PC-9 (cell line): ENCODE measurements around the gene LSM4.

Experiments used
- EZH2 ChIP-seq: fragments of 200-600 bp; sonication (generic); IDR thresholded peaks from 2 replicates; pipeline ENCODE4 v1.8.0; 2017; ENCODE audit warnings: antibody characterized with exemption, low read depth
- TF ChIP-seq, protein P1 (sequence below): fragments of 200-600 bp; sonication (generic); conservative IDR thresholded peaks from 2 replicates; pipeline ENCODE4 v1.6.1; 2017; ENCODE audit warnings: mixed run types, antibody characterized with exemption, mild to moderate bottlenecking, moderate library complexity

DNA sequence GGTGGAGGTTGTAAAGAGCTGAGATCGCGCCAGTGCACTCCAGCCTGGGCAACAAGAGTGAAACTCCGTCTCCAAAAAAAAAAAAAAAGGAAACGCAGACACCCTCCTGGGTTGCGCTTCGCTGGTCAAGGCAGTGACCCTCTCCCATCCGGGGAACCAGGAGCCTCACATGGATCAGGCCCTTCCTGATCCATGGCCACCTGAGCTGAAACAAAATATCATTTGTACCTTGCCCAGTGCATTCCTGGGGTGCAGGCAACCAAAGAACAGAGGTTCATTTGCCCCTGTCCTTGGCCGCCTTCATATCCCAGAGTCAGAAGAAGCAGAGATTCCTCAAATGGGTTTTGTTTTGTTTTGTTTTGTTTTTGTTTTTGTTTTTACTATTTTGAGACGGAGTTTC lies 8.0 kb upstream of the LSM4 start:
- TF ChIP-seq, protein P1, sequence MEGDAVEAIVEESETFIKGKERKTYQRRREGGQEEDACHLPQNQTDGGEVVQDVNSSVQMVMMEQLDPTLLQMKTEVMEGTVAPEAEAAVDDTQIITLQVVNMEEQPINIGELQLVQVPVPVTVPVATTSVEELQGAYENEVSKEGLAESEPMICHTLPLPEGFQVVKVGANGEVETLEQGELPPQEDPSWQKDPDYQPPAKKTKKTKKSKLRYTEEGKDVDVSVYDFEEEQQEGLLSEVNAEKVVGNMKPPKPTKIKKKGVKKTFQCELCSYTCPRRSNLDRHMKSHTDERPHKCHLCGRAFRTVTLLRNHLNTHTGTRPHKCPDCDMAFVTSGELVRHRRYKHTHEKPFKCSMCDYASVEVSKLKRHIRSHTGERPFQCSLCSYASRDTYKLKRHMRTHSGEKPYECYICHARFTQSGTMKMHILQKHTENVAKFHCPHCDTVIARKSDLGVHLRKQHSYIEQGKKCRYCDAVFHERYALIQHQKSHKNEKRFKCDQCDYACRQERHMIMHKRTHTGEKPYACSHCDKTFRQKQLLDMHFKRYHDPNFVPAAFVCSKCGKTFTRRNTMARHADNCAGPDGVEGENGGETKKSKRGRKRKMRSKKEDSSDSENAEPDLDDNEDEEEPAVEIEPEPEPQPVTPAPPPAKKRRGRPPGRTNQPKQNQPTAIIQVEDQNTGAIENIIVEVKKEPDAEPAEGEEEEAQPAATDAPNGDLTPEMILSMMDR = no peak
- no peak for TF ChIP-seq EZH2
